ENCODE results near the gene KMT2B.
"Not testable (repeated sequence)": the region's sequence is repeated elsewhere in the genome, so short reads cannot be mapped to it uniquely, and the experiment has no call there.

Gene KMT2B, protein sequence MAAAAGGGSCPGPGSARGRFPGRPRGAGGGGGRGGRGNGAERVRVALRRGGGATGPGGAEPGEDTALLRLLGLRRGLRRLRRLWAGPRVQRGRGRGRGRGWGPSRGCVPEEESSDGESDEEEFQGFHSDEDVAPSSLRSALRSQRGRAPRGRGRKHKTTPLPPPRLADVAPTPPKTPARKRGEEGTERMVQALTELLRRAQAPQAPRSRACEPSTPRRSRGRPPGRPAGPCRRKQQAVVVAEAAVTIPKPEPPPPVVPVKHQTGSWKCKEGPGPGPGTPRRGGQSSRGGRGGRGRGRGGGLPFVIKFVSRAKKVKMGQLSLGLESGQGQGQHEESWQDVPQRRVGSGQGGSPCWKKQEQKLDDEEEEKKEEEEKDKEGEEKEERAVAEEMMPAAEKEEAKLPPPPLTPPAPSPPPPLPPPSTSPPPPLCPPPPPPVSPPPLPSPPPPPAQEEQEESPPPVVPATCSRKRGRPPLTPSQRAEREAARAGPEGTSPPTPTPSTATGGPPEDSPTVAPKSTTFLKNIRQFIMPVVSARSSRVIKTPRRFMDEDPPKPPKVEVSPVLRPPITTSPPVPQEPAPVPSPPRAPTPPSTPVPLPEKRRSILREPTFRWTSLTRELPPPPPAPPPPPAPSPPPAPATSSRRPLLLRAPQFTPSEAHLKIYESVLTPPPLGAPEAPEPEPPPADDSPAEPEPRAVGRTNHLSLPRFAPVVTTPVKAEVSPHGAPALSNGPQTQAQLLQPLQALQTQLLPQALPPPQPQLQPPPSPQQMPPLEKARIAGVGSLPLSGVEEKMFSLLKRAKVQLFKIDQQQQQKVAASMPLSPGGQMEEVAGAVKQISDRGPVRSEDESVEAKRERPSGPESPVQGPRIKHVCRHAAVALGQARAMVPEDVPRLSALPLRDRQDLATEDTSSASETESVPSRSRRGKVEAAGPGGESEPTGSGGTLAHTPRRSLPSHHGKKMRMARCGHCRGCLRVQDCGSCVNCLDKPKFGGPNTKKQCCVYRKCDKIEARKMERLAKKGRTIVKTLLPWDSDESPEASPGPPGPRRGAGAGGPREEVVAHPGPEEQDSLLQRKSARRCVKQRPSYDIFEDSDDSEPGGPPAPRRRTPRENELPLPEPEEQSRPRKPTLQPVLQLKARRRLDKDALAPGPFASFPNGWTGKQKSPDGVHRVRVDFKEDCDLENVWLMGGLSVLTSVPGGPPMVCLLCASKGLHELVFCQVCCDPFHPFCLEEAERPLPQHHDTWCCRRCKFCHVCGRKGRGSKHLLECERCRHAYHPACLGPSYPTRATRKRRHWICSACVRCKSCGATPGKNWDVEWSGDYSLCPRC (N-terminal part only)

DNA sequence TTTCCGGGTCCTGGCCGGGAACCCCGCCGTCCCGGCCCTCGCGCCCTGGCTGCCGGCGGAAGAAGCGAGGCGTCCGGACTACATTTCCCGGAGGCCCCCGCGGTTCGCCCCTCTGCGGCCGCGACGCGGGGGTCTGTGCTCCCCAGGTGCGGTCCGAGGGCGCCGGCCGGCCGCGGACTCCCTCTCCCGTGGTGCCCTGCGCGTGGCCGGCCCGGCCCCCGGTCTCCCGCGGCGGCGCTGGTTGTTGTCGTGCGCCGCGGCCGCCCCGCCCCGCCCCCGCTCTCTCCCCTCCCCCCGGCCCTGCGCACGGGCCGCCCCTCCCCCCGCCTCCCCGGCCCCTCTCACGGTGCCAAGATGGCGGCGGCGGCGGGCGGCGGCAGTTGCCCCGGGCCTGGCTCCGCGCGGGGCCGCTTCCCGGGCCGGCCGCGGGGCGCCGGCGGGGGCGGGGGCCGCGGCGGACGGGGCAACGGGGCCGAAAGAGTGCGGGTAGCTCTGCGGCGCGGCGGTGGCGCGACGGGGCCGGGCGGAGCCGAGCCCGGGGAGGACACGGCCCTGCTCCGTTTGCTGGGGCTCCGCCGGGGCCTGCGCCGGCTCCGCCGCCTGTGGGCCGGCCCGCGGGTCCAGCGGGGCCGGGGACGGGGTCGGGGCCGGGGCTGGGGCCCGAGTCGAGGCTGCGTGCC lies at the start of gene KMT2B:
Gene KMT2B, plus strand, starts transcription at position 339 of the 680 bp plus-strand sequence. Its CDS starts 16 bp downstream, at position 355.
- no peak for DNase-seq (ENCODE audit: low read depth)

- DNase-seq (ENCODE audit: low read depth), result no peak
Observed at GRCh38 chr19:35669566-35669965, 48.2 kb upstream of the KMT2B start.

DNA sequence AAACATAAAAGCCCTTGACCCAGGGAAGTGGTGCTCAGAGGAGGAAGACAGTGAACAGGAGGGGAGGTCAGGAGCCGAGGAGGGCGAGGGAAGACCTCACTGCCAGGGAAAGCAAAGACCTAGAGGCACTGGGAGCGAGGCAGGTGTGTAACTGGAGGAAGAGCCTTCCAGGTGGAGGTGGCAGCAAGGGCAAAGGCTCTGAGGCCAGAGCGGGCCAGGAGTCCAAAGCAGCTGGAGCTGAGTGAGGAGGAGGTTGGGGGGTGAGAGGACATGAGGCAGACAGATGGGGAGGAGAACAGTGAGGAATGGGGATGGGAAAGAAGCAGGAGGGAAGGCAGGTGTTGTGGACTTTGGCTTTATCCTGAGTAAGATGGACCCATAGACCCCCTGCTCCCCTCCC lies 47.8 kb upstream of the KMT2B start:
- no peak for DNase-seq (ENCODE audit: low read depth)

- DNase-seq (ENCODE audit: low read depth), result no peak
Observed at GRCh38 chr19:35670686-35671085, 47.1 kb upstream of the KMT2B start.

GRCh38 chr19:35671818-35672217 lies 46.0 kb upstream of the KMT2B start:
- no peak for DNase-seq (ENCODE audit: low read depth)

- DNase-seq (ENCODE audit: low read depth), result peak; percentile 27
Observed at GRCh38 chr19:35673121-35673804, 44.5 kb upstream of the KMT2B start.

- DNase-seq (ENCODE audit: low read depth), result no peak
Observed at GRCh38 chr19:35675589-35676140, 42.1 kb upstream of the KMT2B start.

- no peak for DNase-seq (ENCODE audit: low read depth)
Observed at GRCh38 chr19:35689836-35690235, 28.0 kb upstream of the KMT2B start.

DNA sequence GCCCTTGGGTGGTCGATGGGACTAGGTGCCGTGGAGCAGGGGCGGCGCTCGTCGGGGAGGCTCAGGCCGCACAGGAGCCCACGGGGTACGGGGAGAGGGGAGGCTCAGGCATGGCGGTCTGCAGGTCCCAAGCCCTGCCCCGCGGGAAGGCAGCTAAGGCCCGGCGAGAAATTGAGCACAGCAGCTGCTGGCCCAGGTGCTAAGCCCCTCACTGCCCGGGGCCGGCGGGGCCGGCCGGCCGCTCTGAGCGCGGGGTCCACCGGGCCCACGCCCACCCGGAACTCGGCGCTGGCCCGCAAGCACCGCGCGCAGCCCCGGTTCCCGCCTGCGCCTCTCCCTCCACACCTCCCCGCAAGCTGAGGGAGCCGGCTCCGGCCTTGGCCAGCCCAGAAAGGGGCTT lies 26.7 kb upstream of the KMT2B start:
- DNase-seq (ENCODE audit: low read depth), result not testable (repeated sequence)

- DNase-seq (ENCODE audit: low read depth), result no peak
Observed at GRCh38 chr19:35692010-35692409, 25.8 kb upstream of the KMT2B start.

DNA sequence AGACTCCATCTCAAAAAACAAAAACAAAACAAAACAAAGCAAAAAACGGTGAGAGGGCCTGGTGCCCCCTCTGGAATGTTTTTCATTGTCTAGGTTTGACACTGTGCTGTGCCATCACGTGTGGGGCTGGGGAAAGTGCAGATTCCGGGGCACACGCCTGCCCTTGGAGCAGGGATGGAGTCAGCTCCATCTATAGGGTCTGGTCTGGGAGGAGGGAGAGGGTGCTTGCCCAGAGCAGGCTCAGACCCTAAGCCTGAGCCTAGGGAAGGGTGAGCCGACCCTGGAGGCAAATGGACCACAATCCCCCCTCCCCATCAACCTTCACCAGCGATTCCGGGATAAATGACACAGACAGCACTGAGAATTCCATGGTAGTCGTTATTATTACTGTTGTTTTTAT lies 24.4 kb upstream of the KMT2B start:
- no peak for DNase-seq (ENCODE audit: low read depth)

DNA sequence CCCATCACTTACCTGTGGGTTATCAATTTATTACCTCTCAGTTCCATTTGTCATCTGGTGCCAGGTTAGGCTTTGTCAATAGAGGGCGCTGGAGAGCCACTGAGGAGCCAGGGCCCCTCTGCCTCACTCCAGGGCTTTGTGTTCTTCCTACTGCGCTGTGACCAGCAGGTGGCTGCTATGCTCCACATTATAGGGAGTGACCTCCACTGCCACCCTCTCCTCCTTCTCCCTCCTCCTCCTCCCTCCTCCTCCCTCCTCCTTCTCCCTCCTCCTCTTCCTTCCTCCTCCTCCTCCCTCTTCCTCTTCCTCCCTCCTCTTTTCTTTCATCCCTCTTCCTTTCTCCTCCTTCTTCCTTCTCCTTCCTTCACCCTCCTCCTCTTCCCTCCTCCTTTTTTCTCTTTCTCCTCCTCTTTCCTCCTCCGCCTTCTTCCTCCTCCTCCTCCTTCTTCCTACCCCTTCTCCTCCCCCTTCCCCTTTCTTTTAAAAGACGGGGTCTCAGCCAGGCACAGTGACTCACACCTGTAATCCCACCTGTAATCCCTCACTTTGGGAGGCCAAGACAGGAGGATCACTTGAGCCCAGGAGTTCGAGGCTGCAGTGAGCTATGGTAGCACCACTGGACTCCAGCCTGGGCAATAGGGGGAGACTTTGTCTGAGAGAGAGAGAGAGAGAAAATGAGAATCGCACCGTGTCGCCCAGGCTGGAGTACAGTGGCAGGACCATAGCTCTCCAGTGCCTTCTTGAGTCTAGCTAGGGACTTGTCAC lies 23.8 kb upstream of the KMT2B start:
- DNase-seq (ENCODE audit: low read depth), result peak; percentile 86

DNA sequence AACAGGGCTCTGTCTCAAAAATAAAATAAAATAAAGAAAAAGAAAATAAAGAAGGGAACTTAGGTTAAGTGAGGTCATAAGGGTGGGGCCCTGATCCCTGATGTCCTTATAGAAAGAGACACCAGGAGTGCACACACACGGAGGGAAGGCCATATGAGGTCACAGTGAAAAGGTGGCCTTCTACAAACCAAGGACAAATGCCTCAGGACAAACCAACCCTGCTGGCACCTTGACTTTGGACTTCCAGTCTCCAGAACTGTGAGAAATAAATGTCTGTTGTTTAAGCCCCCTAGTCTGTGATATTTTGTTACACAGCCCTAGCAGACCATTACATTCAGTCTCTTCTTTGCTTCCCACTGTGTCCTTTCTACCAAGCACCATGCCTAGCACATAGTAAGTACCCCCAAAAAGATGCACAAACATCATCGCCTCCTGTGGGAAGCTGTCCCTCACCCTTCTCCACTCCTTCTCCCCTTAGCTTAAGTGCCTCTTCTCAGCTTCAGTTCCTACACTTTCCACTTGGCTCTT lies 21.8 kb upstream of the KMT2B start:
- DNase-seq (ENCODE audit: low read depth), result no peak

GRCh38 chr19:35696835-35697234 lies 21.0 kb upstream of the KMT2B start:
- no peak for DNase-seq (ENCODE audit: low read depth)

- peak; percentile 92 for DNase-seq (ENCODE audit: low read depth)
Observed at GRCh38 chr19:35702223-35703012, 15.4 kb upstream of the KMT2B start.

- no peak for DNase-seq (ENCODE audit: low read depth)
Observed at GRCh38 chr19:35703343-35703742, 14.5 kb upstream of the KMT2B start.

DNA sequence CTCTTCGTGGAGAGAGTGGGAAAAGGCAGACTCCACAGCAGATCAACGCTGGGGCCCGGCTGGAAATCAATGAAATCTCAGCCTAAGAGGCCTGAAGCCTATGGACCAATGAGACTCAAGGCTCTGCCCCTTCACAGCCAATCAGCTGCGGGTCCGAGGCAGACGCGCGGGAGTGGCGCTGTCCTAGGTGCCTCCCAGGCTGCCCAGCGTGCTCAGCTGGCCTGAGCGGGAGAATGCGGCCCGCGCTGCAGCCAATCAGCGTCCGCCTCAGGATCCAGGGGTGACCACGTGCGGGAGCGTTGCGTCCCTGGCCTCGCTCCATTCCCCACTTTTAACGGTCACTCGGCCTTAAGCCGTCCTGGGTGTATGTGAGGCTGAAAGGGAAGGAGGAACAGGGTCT lies 13.6 kb upstream of the KMT2B start, which contains the start of gene ZBTB32:
Gene ZBTB32, plus strand, starts transcription at position 341 of the 400 bp plus-strand sequence. CDS start 10,069 bp downstream, outside the sequence.
- DNase-seq (ENCODE audit: low read depth), result no peak

- no peak for DNase-seq (ENCODE audit: low read depth)
Observed at GRCh38 chr19:35708391-35708790, 9.4 kb upstream of the KMT2B start.

Data from activated T-cell treated with anti-CD3 and anti-CD28 coated beads for 24 hours (primary cell).